ENCODE results near the gene SIAH2.
A peak's percentile ranks its signal among the peaks of the same experiment; 100 is the strongest.

The SIAH2 gene

GRCh38 chr3:150736316-150736719 is 26.7 kb downstream of the SIAH2 start:
- DNase-seq (ENCODE audit: low read depth in 3 of 3, low spot score in 1 of 3) = no peak

DNA sequence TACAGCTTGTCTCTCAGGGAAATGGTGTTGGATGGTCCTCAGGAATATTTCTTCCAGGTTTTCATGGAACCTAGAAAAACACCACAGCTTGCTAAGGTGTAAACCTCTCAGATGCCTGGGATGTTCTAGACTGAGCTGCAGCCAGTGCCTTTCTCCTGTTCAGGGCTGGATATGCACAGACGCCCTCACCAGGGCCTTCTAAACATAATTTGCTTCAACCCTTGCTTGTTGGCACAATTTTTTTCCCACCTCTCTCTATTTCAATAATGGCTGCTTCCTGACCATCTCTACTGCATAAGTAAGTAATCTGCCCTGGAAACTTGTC is 28.2 kb downstream of the SIAH2 start:
- no peak for DNase-seq (ENCODE audit: low read depth in 3 of 3, low spot score in 1 of 3)

- DNase-seq (ENCODE audit: low read depth in 3 of 3, low spot score in 1 of 3) = no peak
These were observed 28.8 kb downstream of the SIAH2 start for GRCh38 chr3:150733936-150734794.

- no peak for DNase-seq (ENCODE audit: low read depth in 3 of 3, low spot score in 1 of 3)
These were observed 29.5 kb downstream of the SIAH2 start for GRCh38 chr3:150733373-150733935.

GRCh38 chr3:150729682-150730360 is 33.1 kb downstream of the SIAH2 start:
- DNase-seq (ENCODE audit: low read depth in 3 of 3, low spot score in 1 of 3) = no peak

- no peak for DNase-seq (ENCODE audit: low read depth in 3 of 3, low spot score in 1 of 3)
These were observed 35.1 kb downstream of the SIAH2 start for GRCh38 chr3:150727653-150728502.

DNA sequence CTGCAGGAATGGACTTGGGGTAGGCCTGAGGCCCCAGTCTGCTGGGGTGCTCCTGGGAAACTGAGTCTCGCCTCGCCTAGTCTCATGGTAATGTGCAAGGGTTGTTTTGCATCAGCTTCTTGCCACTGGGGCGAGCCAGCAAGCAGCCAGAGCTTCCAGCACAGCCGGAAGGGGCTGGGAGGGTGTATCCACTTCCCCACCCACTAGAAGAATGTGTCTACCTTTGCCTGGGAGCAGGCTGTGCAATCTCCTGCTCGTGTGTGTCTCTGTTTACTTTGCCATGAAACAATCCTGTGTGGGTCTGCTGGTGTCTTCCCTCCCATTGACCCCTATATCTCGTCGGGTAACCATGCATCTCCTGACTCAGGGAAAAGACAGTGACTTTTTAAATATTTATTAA is 37.4 kb downstream of the SIAH2 start:
- DNase-seq (ENCODE audit: low read depth in 3 of 3, low spot score in 1 of 3) = no peak

DNA sequence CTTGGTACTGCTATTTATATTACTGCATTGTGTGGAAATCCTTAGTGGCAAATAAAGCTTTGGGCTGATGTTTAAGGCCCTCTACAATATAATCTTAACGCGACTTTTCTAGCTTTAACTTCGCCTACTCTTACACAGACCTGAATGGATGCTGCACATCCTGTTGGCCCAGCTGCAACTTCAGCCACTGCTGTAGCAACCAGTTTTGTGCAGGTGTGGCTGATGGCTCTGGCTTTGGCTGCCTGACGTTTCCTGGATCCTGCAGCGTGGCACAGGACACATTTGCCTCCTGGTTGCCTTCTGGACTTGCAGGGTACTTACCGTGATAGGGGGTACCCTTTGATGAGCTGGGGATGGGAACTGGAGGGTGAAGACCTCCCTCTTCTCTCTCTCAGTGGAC is 39.0 kb downstream of the SIAH2 start:
- no peak for DNase-seq (ENCODE audit: low read depth in 3 of 3, low spot score in 1 of 3)

GRCh38 chr3:150722267-150722666 is 40.7 kb downstream of the SIAH2 start:
- no peak for DNase-seq (ENCODE audit: low read depth in 3 of 3, low spot score in 1 of 3)

DNA sequence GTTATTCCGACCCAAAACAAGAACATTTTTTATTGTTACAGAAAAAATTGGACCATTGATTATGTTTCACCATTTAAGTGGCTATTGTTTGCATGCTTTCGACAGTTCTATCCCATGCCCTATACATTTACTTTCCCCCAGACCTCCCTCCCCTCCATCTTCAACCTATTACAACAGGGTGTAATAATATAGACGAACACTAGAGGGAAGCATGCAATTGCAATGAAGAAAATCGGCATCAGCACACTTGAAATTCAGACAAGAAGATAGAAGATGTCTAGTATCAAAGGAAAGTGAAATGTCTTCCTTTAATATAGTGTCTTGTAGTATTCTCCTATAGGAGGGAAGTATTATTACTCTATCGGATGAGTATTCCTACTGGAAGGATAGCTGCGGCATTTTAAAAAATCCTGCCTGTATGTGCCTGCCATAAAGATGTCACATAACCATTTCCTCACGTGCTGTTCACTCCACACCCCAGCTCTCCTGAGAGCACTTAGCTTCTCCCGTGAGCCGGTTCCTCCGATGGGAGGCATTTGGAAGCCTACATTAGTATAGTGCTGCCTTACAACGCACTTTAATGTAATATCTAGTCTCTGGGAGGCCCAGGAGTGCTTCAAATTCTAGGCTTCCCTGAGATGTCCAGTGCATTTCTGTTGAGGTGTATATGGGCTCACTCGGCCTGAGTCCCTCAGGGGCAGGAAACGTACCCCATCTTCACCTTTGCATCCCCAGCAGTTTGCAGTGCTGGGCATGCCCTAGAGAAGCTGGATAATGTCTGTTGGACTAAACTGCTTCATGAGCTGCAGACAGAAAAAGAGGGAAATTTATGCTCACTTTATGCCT is 41.5 kb downstream of the SIAH2 start:
- no peak for DNase-seq (ENCODE audit: low read depth in 3 of 3, low spot score in 1 of 3)

- DNase-seq (ENCODE audit: low read depth in 3 of 3, low spot score in 1 of 3) = no peak
These were observed 42.5 kb downstream of the SIAH2 start for GRCh38 chr3:150720444-150720843.

DNA sequence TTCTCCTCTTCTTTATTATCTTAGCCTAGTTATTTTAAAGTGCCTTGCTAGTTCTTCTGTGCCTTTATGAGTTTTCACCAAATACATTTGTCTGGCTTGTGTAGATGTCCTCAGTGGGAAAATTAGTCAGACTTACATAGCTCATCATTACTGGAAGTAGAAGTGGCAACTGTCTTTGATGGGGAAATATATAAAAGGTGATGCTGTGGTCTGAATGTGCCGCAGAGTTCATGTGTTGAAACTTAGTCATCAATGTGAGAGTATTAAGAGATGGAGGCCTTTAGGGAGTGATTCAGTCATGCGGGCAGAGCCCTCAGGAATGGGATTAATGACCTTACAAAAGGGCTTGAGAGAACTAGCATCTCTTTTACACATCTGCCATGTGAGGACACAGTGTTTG is 52.9 kb downstream of the SIAH2 start:
- DNase-seq (ENCODE audit: low read depth in 3 of 3, low spot score in 1 of 3) = no peak

DNA sequence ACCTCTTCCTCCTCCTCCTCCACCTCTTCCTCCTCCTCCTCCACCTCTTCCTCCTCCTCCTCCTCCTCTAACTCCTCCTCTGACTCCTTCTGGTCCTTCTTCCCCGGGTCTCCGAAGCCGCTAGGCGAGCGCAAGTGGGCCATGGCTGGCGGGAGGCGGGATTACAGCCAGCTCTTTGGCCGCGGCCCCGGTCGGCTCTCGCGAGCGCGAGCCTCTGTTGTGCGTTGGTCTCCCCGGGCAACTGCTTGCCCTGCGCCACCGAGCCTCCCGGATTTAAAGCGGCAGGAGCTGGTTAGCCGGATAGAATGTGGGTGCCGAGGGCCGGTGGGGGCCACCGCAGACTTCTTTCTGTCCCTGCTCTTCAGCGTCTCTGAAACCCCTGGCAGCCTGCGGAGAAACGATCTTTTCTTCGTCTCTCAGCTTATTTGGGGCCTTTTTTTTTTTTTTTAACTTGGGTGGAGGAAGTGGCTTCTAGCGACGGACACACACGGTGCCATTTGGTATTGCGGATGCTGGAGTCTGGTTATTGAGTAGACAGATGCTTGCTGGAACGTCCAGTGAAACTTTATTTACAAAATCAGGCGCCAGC is 59.1 kb downstream of the SIAH2 start, which contains the start of gene ERICH6:
TSS of gene ERICH6 (minus strand) at position 165 of the 589 bp plus-strand sequence. CDS start at position 143, 22 bp downstream.
- peak; percentile 18 to 48 (median 48) for DNase-seq (ENCODE audit: low read depth in 3 of 3, low spot score in 1 of 3)

DNA sequence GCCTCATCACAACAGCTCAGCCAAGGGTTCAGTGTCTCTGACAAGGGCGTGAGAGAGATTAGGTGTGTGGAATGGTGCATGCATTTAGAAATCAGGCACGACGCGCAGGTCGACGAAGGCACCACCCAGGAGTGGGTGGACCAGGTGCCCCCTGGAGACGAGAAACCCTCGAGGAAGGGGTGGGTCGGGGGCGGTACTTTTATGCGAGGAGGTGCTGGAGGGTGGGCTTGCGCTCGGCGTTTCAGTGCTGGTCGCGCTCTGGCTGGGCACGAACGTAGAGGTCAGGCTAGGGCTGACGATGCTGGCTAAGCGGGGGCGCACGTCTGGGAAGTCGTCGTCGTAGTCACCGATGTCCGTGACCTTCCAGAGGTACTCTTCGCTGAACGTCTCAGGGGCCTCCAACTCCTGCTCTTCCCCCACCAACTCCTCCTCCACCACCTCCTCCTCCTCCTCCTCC is 59.6 kb downstream of the SIAH2 start:
- DNase-seq (ENCODE audit: low read depth in 3 of 3, low spot score in 1 of 3) = no peak

DNA sequence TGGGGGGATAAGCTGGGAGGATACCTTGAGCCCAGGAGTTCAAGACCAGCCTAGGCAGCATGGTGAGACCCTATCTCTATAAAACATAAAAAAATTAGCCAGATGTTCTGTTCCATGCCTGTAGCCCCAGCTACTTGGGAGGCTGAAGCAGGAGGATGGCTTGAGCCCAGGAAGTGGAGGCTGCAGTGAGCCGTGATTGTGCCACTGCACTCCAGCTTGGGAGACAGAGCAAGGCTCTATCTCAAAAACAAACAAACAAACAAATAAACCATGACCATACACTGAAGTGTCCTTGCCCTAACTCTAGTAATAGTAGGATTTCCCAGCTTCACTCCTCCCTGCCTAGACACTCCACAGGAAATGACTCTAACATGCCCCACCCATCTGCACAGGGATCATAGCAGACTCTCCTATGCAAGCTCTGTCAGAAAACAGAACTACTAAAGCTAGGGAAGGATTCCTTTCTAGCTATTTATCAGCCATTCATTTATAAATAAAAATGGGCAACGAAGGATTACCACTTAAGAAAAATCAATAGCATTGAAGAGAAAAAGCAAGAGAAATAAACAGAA is 63.8 kb downstream of the SIAH2 start:
- no peak for DNase-seq (ENCODE audit: low read depth in 3 of 3, low spot score in 1 of 3)

GRCh38 chr3:150697646-150698045 is 65.3 kb downstream of the SIAH2 start:
- no peak for DNase-seq (ENCODE audit: low read depth in 3 of 3, low spot score in 1 of 3)

GRCh38 chr3:150691414-150692040 is 71.4 kb downstream of the SIAH2 start:
- DNase-seq (ENCODE audit: low read depth in 3 of 3, low spot score in 1 of 3) = no peak

All from stimulated activated CD4-positive, alpha-beta T cell treated with anti-CD3 and anti-CD28 coated beads, TNF-alpha, amount 100 ng/mL, for 1 hour (primary cell).